Dendritic cell treated with granulocyte-macrophage colony-stimulating factor and Interleukin-4, amounts not matched to agents 40 ng/mL and 50 ng/mL, for 4 days (primary cell): ENCODE data around the gene OTOGL.

ENCODE experiments used
- H3K27ac Mint-ChIP-seq: one replicate; pipeline ENCODE4 v1.8.0; 2022; ENCODE audit warnings: mild to moderate bottlenecking, mixed read lengths
- H3K27me3 Mint-ChIP-seq: one replicate; pipeline ENCODE4 v1.8.0; 2022; ENCODE audit warnings: mild to moderate bottlenecking, mixed read lengths
- H3K36me3 Mint-ChIP-seq: one replicate; pipeline ENCODE4 v1.8.0; 2022; ENCODE audit warnings: low read depth, mixed read lengths
- H3K4me1 Mint-ChIP-seq: one replicate; pipeline ENCODE4 v1.8.0; 2022; ENCODE audit warnings: low read depth, mixed read lengths
- H3K4me3 Mint-ChIP-seq: one replicate; pipeline ENCODE4 v1.8.0; 2022; ENCODE audit warnings: mild to moderate bottlenecking, moderate library complexity, mixed read lengths
- H3K9me3 Mint-ChIP-seq: one replicate; pipeline ENCODE4 v1.8.0; 2022; ENCODE audit warnings: mixed read lengths
- intact Hi-C: fragments of 100-400 bp; cut with micrococcal nuclease; formaldehyde crosslinking; loops from one replicate; pipeline ENCODE4 v1.15.0; 2022

The OTOGL gene

DNA sequence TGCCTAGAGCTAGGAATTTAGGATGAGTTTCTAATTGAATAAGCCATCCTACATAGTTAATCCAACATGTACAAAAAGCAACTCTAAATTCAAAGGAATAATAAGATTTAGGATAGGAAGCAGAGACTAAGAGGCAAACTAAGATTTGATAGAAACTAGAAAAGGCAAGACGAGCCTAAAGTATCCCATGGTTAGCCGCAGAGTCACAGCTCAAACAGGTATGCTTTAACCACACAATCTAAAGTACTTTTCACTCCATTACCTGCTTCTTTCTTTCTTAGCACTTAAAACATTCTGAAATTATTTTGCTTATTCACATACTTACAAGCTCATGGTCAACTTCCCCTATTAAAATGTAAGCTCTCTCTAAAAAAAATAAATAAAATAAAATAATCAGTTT, 51.8 kb downstream of the OTOGL start:
- Mint-ChIP-seq H3K4me1 (no peaks in the 10 kb centered on the region), H3K27ac (no peak overlapping the region), H3K4me3 (no peak overlapping the region)

DNA sequence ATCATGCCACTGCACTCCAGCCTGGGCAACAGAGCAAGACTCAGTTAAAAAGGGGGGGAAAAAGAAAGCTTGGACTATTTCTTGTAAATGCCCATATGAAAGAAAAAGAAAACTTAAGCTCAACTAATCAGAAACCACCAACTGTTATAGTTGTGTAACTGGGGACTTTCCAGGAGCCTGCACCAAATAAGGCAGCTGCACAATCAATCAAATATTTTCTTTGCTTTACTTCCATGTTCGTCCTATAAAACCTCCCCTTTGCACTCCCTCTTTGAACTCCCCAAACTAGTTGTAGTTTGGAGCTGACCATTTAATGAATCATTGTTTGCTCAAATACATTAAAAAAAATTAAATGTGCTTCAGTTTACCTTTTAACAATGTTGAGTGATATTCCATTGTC, 54.9 kb downstream of the OTOGL start:
- Mint-ChIP-seq H3K36me3 (no peaks in the 10 kb centered on the region), H3K27ac (no peak overlapping the region), H3K27me3 (no peaks in the 10 kb centered on the region), H3K4me1 (no peaks in the 10 kb centered on the region), H3K9me3 (peaks cover 23% of the 10 kb centered on the region), H3K4me3 (no peak overlapping the region)
- intact Hi-C loops, result no loop called here

More for the DNA sequence above, 51.8 kb downstream of the OTOGL start:
- Mint-ChIP-seq H3K9me3 (peaks cover 18% of the 10 kb centered on the region), H3K36me3 (no peaks in the 10 kb centered on the region), H3K27me3 (no peaks in the 10 kb centered on the region)
- intact Hi-C loops, result no loop called here

DNA sequence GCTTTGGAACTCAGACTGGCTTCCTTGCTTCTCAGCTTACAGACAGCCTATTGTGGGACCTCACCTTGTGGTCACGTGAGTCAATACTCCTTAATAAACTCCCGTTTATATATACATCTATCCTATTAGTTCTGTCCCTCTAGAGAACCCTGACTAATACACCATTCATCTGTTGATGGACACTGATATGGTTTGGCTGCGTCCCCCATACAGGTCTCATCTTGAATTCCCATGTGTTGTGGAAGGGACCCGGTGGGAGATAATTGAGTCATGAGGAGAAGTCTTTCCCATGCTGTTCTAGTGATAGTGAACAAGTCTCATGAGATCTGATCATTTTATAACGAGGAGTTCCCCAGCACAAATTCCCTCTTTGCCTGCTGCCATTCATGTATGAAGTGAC, 57.0 kb downstream of the OTOGL start:
- Mint-ChIP-seq H3K27ac (no peak overlapping the region), H3K4me1 (no peaks in the 10 kb centered on the region), H3K9me3 (peaks cover 36% of the 10 kb centered on the region), H3K27me3 (no peaks in the 10 kb centered on the region), H3K4me3 (no peak overlapping the region), H3K36me3 (no peaks in the 10 kb centered on the region)
- intact Hi-C loops, result no loop called here

DNA sequence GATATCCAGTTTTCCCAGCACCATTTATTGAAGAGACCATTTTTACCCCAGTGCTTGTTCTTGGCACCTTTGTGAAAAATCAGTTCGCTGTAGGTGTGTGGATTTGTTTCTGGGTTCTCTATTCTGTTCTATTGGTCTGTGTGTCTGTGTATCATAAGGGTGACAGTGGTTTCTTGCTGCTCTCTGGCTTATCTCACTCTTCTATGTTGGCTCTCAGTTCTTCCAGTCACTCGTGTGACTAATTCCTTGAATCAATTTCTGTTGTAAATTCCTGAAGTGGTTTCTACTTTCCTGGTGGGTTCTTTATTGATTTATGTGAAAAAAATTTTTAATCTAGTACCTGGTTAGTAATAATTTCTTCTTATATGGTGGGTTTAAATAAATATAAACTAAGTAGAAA, 58.3 kb downstream of the OTOGL start:
- H3K36me3 Mint-ChIP-seq, result no peaks in the 10 kb centered on the region
- H3K27ac Mint-ChIP-seq, result no peak overlapping the region
- intact Hi-C loops, result no loop called here

DNA sequence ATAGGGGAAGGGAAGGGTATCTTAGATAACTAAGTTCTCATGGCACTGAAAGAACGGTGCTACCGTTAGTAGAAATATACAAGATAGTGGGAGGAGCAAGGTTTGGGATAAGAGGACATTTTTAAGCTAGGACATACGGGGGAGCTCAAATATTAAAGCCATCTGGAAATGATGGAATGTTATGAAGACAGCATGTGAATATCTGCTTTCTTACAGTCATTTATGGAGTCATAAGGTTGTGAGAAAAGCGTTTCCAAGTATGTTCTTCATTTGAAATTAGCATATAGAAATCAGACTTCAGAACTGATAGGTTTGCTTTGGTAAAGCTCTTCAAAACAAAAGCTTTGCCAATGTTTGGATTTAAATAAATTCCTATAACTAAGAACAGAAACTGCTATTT, 62.3 kb downstream of the OTOGL start:
- Mint-ChIP-seq H3K4me1 (no peaks in the 10 kb centered on the region), H3K36me3 (no peaks in the 10 kb centered on the region), H3K9me3 (peaks cover 26% of the 10 kb centered on the region), H3K4me3 (no peak overlapping the region), H3K27ac (no peak overlapping the region), H3K27me3 (no peaks in the 10 kb centered on the region)
- intact Hi-C loops, result no loop called here

More for the DNA sequence above, 58.3 kb downstream of the OTOGL start:
- H3K4me3 Mint-ChIP-seq, result no peak overlapping the region
- H3K27me3 Mint-ChIP-seq, result no peaks in the 10 kb centered on the region
- H3K9me3 Mint-ChIP-seq, result peaks cover 36% of the 10 kb centered on the region
- H3K4me1 Mint-ChIP-seq, result no peaks in the 10 kb centered on the region

DNA sequence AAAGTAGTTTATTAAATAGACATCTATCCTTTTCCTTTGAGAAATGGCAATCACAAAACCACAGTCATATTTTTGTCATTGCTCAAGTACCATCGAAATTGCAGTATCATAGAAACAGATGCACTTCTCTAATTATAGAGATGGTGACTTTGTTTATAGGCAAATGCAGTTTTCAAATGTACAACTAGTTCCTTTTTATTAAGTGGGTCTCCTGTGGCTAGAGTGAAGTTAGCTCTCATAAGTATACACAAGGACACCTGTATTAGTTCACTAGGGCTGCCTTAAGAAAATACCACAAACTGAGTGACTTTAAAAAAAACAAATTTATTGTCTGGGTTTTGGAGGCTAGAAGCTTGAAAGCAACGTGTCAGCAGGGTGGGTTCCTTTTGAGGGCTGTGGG, 62.8 kb downstream of the OTOGL start:
- H3K36me3 Mint-ChIP-seq, result no peaks in the 10 kb centered on the region
- H3K4me1 Mint-ChIP-seq, result no peaks in the 10 kb centered on the region
- H3K4me3 Mint-ChIP-seq, result no peak overlapping the region
- H3K9me3 Mint-ChIP-seq, result peaks cover 22% of the 10 kb centered on the region
- no peaks in the 10 kb centered on the region for H3K27me3 Mint-ChIP-seq
- intact Hi-C loops, result no loop called here
- no peak overlapping the region for H3K27ac Mint-ChIP-seq

DNA sequence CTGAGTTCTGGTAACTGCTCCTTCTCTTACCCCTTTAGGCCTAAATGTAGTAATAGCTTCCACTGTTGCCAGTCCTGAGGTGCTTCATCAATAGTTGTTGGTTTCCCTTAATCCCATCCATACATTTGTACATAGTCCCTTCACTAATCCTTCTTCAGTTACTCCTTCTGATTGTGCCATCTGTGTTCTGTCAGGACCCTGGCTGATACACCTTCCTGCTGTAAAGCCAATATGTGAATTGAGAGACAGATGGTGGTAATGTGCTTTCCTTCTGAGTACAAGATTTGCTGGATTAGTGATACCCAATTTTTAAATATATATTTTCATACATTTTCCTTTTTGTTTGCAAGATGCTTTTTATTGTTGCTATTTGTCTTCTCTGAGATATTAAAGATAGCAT, 66.4 kb downstream of the OTOGL start:
- Mint-ChIP-seq H3K4me3 (no peak overlapping the region), H3K4me1 (no peaks in the 10 kb centered on the region), H3K27me3 (peaks cover 1% of the 10 kb centered on the region), H3K36me3 (no peaks in the 10 kb centered on the region), H3K9me3 (no peaks in the 10 kb centered on the region), H3K27ac (no peak overlapping the region)
- intact Hi-C loops, result no loop called here

DNA sequence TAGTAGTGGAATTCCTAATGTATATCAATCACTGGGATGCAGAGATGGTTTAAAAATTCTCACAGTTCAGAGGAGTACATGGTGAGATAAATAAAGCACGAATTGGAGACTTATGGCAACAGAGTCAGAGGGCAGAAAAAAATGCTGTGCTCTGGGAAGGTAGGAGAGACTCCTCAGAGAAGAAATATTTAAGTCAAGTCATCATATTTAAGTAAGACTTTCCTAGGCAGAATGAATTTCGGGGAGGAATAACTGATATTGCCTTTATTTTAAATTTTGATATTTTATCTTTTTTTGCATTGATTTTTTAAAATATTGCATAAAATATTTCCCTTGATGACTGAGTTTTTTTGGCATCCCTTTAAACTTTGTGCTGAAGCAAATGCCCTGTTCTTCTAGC, 67.4 kb downstream of the OTOGL start:
- no peak overlapping the region for H3K27ac Mint-ChIP-seq
- intact Hi-C loops, result no loop called here
- H3K9me3 Mint-ChIP-seq, result no peaks in the 10 kb centered on the region
- no peak overlapping the region for H3K4me3 Mint-ChIP-seq
- H3K27me3 Mint-ChIP-seq, result peaks cover 1% of the 10 kb centered on the region
- no peaks in the 10 kb centered on the region for H3K36me3 Mint-ChIP-seq
- H3K4me1 Mint-ChIP-seq, result no peaks in the 10 kb centered on the region

DNA sequence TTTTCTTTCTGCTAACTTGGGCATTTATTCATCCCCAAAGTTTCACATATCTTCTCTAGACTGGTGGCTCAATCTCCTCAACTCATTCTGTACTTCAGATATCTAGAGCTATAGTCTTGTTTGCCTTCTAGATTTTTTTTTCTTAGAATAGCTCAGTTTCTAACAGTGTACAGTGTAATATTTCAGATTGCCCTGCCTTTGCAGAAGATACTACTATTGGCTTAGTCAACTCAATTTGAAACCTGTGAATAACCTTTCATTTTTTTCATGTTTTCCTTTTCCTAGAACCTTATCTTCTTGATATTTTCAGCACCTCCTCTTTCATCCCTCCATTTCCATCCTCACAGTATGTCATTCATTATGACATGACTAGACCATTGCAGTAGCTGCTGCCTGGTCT, 69.6 kb downstream of the OTOGL start:
- Mint-ChIP-seq H3K4me1 (no peaks in the 10 kb centered on the region), H3K27me3 (peaks cover 1% of the 10 kb centered on the region), H3K4me3 (no peak overlapping the region), H3K27ac (no peak overlapping the region), H3K9me3 (no peaks in the 10 kb centered on the region), H3K36me3 (no peaks in the 10 kb centered on the region)
- intact Hi-C loops, result no loop called here

DNA sequence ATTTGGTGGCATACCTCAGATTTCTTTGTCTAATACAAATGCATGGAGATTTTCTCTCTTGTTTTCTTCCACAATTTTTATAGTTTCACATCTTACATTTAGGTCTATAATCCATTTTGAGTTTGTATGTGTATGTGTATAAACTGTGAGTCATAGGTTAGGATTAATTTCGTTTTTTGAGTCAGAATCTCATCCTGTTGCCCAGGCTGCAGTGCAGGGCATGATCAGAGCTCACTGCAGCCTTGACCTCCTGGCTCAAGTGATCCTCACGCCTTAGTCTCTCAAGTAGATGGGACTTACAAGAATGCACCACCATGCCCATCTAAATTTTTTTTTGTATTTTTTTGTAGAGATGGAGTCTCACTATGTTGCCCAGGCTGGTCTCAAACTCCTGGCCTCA, 71.6 kb downstream of the OTOGL start:
- intact Hi-C loops, result no loop called here
- Mint-ChIP-seq H3K27ac (no peak overlapping the region), H3K27me3 (peaks cover 1% of the 10 kb centered on the region), H3K4me3 (no peak overlapping the region), H3K36me3 (no peaks in the 10 kb centered on the region), H3K4me1 (no peaks in the 10 kb centered on the region), H3K9me3 (no peaks in the 10 kb centered on the region)

DNA sequence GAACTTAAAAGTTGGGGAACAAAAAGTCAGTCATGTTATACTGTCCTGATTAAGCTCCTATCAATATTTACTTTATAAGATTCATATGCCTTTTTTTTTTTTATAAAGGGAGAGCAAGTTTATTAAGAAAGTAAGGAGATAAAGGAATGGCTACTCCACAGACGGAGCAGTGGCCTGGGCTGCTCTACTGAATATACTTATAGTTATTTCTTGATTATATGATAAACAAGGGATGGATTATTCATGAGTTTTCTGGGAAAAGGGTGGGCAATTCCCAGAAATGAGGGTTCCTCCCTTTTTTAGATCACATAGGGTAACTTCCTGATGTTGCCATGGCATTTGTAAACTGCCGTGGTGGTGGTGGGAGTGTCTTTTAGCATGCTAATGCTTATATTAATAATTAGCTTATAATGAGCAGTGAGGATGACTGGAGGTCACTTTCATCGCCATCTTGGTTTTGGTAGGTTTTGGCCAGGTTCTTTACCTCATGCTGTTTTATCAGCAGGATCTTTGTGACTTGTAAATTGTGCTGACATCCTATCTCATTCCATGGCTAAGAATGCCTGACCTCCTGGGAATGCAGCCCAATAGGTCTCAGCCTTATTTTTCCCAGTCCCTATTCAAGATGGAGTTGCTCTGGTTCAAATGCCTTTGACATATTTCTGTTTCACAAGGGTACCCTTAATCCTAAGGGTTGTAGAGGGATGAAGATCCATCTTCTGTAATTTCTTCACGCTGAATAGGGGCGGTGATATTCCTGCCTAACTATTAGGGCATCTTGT, 73.9 kb downstream of the OTOGL start:
- no peak overlapping the region for H3K4me3 Mint-ChIP-seq
- H3K9me3 Mint-ChIP-seq, result no peaks in the 10 kb centered on the region
- no peaks in the 10 kb centered on the region for H3K4me1 Mint-ChIP-seq
- no peak overlapping the region for H3K27ac Mint-ChIP-seq
- no peaks in the 10 kb centered on the region for H3K36me3 Mint-ChIP-seq
- intact Hi-C loops, result no loop called here
- H3K27me3 Mint-ChIP-seq, result no peaks in the 10 kb centered on the region

DNA sequence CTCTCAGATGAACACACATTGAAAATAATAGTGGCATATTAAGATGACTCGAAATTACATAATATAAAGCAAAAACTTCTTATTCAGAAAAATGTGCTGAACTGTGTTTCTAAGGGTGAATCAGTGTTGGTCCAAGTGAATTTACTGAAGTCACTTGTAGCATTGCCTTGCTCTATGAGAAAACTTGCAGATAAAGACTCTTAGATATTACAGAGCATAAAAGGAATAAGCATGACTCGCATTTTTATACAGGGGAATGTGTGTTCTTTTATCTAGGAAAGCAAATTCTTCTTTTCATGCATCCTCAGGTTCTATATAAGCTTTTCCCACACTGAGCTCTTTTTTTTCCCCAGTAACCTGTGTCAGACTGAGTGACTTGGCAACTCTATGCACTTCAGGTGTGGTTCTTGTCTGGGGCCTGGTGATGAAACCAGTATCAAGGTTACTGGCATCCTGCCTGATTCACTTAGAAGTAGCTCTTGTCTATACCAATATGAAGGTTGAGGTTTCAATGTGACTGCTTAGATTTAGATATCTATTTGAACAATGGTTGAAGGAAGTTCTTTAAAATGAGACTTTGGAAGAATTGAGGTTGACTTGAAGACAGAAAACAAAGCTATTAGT, 76.1 kb downstream of the OTOGL start:
- Mint-ChIP-seq H3K27ac (no peak overlapping the region), H3K27me3 (no peaks in the 10 kb centered on the region), H3K4me3 (no peak overlapping the region), H3K4me1 (no peaks in the 10 kb centered on the region), H3K36me3 (no peaks in the 10 kb centered on the region), H3K9me3 (no peaks in the 10 kb centered on the region)
- intact Hi-C loops, result no loop called here

DNA sequence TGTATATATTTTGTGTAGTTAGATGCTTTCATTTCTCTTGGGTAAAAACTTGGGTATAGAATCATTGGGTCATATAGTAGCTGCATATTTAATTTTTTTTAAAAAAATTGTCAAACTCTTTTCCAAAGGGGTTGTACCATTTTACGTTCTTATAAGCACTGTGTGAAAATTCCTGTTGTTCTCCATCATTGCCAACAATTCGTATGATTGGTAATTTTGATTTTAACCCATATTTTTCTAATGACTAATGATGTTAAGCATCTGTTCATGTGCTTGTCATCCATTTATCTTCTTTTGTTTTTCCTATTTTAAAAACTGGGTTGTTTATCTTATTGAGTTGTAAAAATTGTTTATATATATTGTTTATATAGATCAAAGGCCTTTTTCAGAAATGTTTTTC, 77.4 kb downstream of the OTOGL start:
- Mint-ChIP-seq H3K27ac (no peak overlapping the region), H3K36me3 (no peaks in the 10 kb centered on the region), H3K4me3 (no peak overlapping the region), H3K9me3 (no peaks in the 10 kb centered on the region), H3K27me3 (no peaks in the 10 kb centered on the region), H3K4me1 (no peaks in the 10 kb centered on the region)
- intact Hi-C loops, result no loop called here

DNA sequence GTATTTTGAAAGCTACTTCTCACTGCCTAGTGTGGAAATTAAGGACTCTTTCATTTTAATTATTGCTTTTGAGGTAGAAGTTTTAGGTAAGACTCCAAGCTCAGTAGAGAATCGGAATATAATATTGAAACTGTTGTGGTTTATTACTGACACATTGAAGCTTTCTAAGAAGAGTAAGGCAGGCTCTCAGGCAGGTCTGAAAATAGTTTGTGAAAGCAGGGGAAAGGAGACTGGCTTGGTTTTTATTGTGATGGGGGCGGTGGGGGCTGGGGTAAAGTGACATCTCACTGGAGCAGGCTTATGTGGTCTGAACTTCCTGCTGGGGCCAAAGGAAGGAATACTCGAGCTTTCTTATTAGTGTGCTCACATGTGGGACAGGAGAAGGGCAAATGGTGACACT, 79.5 kb downstream of the OTOGL start:
- no peaks in the 10 kb centered on the region for H3K27me3 Mint-ChIP-seq
- no peaks in the 10 kb centered on the region for H3K9me3 Mint-ChIP-seq
- no peaks in the 10 kb centered on the region for H3K36me3 Mint-ChIP-seq
- intact Hi-C loops, result no loop called here
- H3K27ac Mint-ChIP-seq, result no peak overlapping the region
- H3K4me3 Mint-ChIP-seq, result no peak overlapping the region
- no peaks in the 10 kb centered on the region for H3K4me1 Mint-ChIP-seq

DNA sequence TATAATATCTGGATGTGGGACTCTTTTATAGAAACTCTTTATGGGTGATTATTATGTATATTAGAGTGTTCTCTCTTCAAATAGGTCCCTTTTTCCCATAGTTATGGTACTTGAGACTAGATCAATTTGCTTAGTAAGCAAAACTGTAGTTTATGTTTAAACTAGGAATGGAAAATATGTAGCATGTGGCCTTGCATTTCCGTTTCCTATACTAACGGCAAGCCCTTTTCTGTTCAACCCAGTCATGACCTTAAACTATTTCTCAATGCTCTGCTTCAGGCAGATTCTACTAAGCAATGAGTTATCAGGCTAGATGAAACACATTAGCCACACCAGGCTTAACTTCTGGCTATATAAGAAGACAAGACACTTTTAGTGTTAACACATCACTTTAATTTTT, 84.6 kb downstream of the OTOGL start:
- no peak overlapping the region for H3K27ac Mint-ChIP-seq
- no peak overlapping the region for H3K4me3 Mint-ChIP-seq
- H3K36me3 Mint-ChIP-seq, result no peaks in the 10 kb centered on the region
- H3K9me3 Mint-ChIP-seq, result no peaks in the 10 kb centered on the region
- no peaks in the 10 kb centered on the region for H3K4me1 Mint-ChIP-seq
- no peaks in the 10 kb centered on the region for H3K27me3 Mint-ChIP-seq
- intact Hi-C loops, result loop anchor here (10.0 kb wide), 1 partner anchor 389 kb away; no protein-coding TSS in a partner anchor
